H1 (cell line): ENCODE results near the gene DRAXIN. TPM values are rescaled to one million over a fixed set of nuclear protein-coding genes. Genes with fewer than 3 reads are reported as not detected.

Source experiments
- CTCF ChIA-PET: fragments of 300-600 bp; sonication (Branson Sonifier 250); formaldehyde crosslinking; loops from one replicate; lab custom pipeline; 2021; ENCODE audit not compliant: partially characterized antibody; lab: Charles Lee
- POLR2A ChIA-PET: fragments of 300-600 bp; sonication (Branson Sonifier 250); formaldehyde crosslinking; loops from one replicate; lab custom pipeline; 2021; ENCODE audit warnings: inconsistent platforms; ENCODE audit not compliant: partially characterized antibody; lab: Charles Lee
- DNase-seq, 2 experiments: peaks; one replicate each; pipeline versions ENCODE4 v3.0.0 to v3.0.0-alpha.2; 2010 to 2022; ENCODE audit warnings: low spot score in 2 of 2, low read depth in 1 of 2, mixed read lengths in 1 of 2
- FAIRE-seq: peaks from 2 replicates; lab custom pipeline; 2011; peaks lifted over from hg19 to GRCh38; lab: Jason Lieb, UNC
- H2AFZ ChIP-seq: 2 replicates; pipeline ENCODE4 v1.8.1; 2012; ENCODE audit warnings: low read length, inconsistent platforms
- H2AK5ac ChIP-seq: 2 replicates; pipeline ENCODE4 v1.6.1; 2013; ENCODE audit warnings: low read depth, low read length
- H2BK120ac ChIP-seq: replicated peaks from 2 replicates; pipeline ENCODE3; 2013; ENCODE audit warnings: low read depth, low read length, inconsistent platforms
- H2BK12ac ChIP-seq: 2 replicates; pipeline ENCODE4 v1.6.1; 2013; ENCODE audit warnings: low read depth, low read length
- H2BK15ac ChIP-seq: 2 replicates; pipeline ENCODE4 v1.6.1; 2013; ENCODE audit warnings: low read length
- H2BK20ac ChIP-seq: 2 replicates; pipeline ENCODE4 v1.6.1; 2013; ENCODE audit warnings: low read length
- H2BK5ac ChIP-seq: 2 replicates; pipeline ENCODE4 v1.6.1; 2013; ENCODE audit warnings: low read depth, low read length
- H3K14ac ChIP-seq: 2 replicates; pipeline ENCODE4 v1.6.1; 2013; ENCODE audit warnings: inconsistent platforms; ENCODE audit not compliant: insufficient read length
- H3K18ac ChIP-seq: 2 replicates; pipeline ENCODE4 v1.6.1; 2013; ENCODE audit warnings: low read length; ENCODE audit errors: extremely low read depth
- H3K23ac ChIP-seq: 2 replicates; pipeline ENCODE4 v1.6.1; 2013; ENCODE audit warnings: inconsistent platforms; ENCODE audit not compliant: insufficient read length
- H3K23me2 ChIP-seq: 2 replicates; pipeline ENCODE4 v1.6.1; 2013; ENCODE audit warnings: low read depth, low read length
- H3K27ac ChIP-seq: 2 replicates; pipeline ENCODE4 v1.6.1; 2011; ENCODE audit warnings: low read depth, low read length, inconsistent platforms
- H3K27me3 ChIP-seq, 4 experiments: replicated peaks in 1 of 4; 1 replicate in 1 of 4; 2 replicates in 3 of 4; pipeline versions ENCODE4 v1.6.1 to v1.8.1; 2011 to 2013; ENCODE audit warnings: low read length in 3 of 4, mild to moderate bottlenecking in 3 of 4, inconsistent platforms in 2 of 4, mixed read lengths in 2 of 4, moderate library complexity in 1 of 4; ENCODE audit not compliant: control insufficient read depth in 3 of 4, insufficient read depth in 3 of 4; ENCODE audit errors: extremely low read depth in 1 of 4
- H3K36me3 ChIP-seq, 4 experiments: 2 replicates each; pipeline versions ENCODE4 v1.6.1 to v1.8.1; 2011 to 2013; ENCODE audit warnings: mild to moderate bottlenecking in 4 of 4, low read length in 3 of 4, moderate library complexity in 2 of 4, control low read depth in 1 of 4, inconsistent platforms in 1 of 4; ENCODE audit not compliant: insufficient read depth in 4 of 4, control insufficient read depth in 2 of 4
- H3K4ac ChIP-seq: replicated peaks from 2 replicates; pipeline ENCODE3; 2013; ENCODE audit warnings: low read length, low read depth, mixed read lengths, inconsistent platforms; ENCODE audit not compliant: insufficient read length
- H3K4me1 ChIP-seq, 4 experiments: replicated peaks in 1 of 4; 1 replicate in 1 of 4; 2 replicates in 3 of 4; pipeline versions ENCODE4 v1.6.1 to v1.8.1; 2011 to 2013; ENCODE audit warnings: low read length in 3 of 4, inconsistent platforms in 2 of 4, mixed read lengths in 1 of 4; ENCODE audit not compliant: insufficient read depth in 4 of 4, control insufficient read depth in 3 of 4
- H3K4me2 ChIP-seq, 2 experiments: 2 replicates each; pipeline versions ENCODE4 v1.6.1 to v1.8.1; 2011 to 2013; ENCODE audit warnings: low read depth in 2 of 2, low read length in 2 of 2, control low read depth in 1 of 2, inconsistent platforms in 1 of 2, mild to moderate bottlenecking in 1 of 2; ENCODE audit not compliant: insufficient read depth in 1 of 2
- H3K4me3 ChIP-seq, 4 experiments: fragments of 200-600, 300-600 bp in 1 of 4; sonication (generic), shearing (Covaris generic), sonication (Bioruptor Twin) in 1 of 4; 2 replicates each; pipeline versions ENCODE4 v1.5.1 to v1.8.1; 2011 to 2016; ENCODE audit warnings: low read length in 4 of 4, low read depth in 3 of 4, control low read depth in 2 of 4, inconsistent platforms in 2 of 4, mild to moderate bottlenecking in 2 of 4, mixed read lengths in 1 of 4, moderate library complexity in 1 of 4; ENCODE audit not compliant: insufficient read depth in 2 of 4; ENCODE audit errors: extremely low read depth in 1 of 4
- H3K56ac ChIP-seq: replicated peaks from 2 replicates; pipeline ENCODE3; 2013; ENCODE audit warnings: low read depth, mild to moderate bottlenecking, mixed read lengths, low read length, inconsistent platforms; ENCODE audit not compliant: insufficient read length
- H3K79me1 ChIP-seq: 2 replicates; pipeline ENCODE4 v1.6.1; 2013; ENCODE audit warnings: low read depth, low read length, control low read depth
- H3K79me2 ChIP-seq, 2 experiments: 2 replicates each; pipeline versions ENCODE4 v1.6.1 to v1.8.1; 2012 to 2013; ENCODE audit warnings: low read length in 2 of 2, mild to moderate bottlenecking in 2 of 2, inconsistent platforms in 1 of 2; ENCODE audit not compliant: insufficient read depth in 2 of 2, control insufficient read depth in 1 of 2
- H3K9ac ChIP-seq, 4 experiments: replicated peaks in 1 of 4; 1 replicate in 1 of 4; 2 replicates in 3 of 4; pipeline versions ENCODE4 v1.6.1 to v1.8.1; 2011 to 2013; ENCODE audit warnings: low read depth in 3 of 4, low read length in 3 of 4, control low read depth in 2 of 4, mild to moderate bottlenecking in 2 of 4, moderate library complexity in 2 of 4, inconsistent platforms in 1 of 4; ENCODE audit errors: extremely low read depth in 1 of 4
- H3K9me3 ChIP-seq, 2 experiments: 2 replicates each; pipeline versions ENCODE4 v1.6.1 to v1.8.1; 2012 to 2013; ENCODE audit warnings: mild to moderate bottlenecking in 2 of 2, moderate library complexity in 2 of 2, control low read depth in 1 of 2, inconsistent platforms in 1 of 2, low read depth in 1 of 2, low read length in 1 of 2, mixed read lengths in 1 of 2; ENCODE audit not compliant: insufficient read depth in 2 of 2
- H4K20me1 ChIP-seq, 2 experiments: replicated peaks in 1 of 2; 2 replicates each; pipeline versions ENCODE3 to v1.8.1; 2011 to 2013; ENCODE audit warnings: inconsistent platforms in 2 of 2, low read length in 2 of 2, mild to moderate bottlenecking in 1 of 2; ENCODE audit not compliant: insufficient read depth in 2 of 2, control insufficient read depth in 1 of 2
- H4K5ac ChIP-seq: 2 replicates; pipeline ENCODE4 v1.6.1; 2013; ENCODE audit warnings: low read length, low read depth, mixed read lengths, inconsistent platforms; ENCODE audit not compliant: insufficient read length
- H4K8ac ChIP-seq: 2 replicates; pipeline ENCODE4 v1.8.0; 2013; ENCODE audit warnings: mild to moderate bottlenecking, moderate library complexity, low read length, inconsistent platforms; ENCODE audit not compliant: insufficient read depth; ENCODE audit errors: extremely low read depth
- H4K91ac ChIP-seq: replicated peaks from 2 replicates; pipeline ENCODE3; 2013; ENCODE audit warnings: low read length, mixed read lengths, inconsistent platforms; ENCODE audit not compliant: insufficient read length
- EGR1 ChIP-seq: IDR thresholded peaks from 2 replicates; pipeline ENCODE4 v1.6.1; 2011; ENCODE audit warnings: low read depth, low read length, borderline replicate concordance
- EZH2 ChIP-seq: fragments of 200-600 bp; sonication (generic); IDR thresholded peaks from 2 replicates; pipeline ENCODE4 v1.7.1; 2012; ENCODE audit warnings: low read depth, mild to moderate bottlenecking, moderate library complexity, low read length, inconsistent platforms; ENCODE audit not compliant: severe bottlenecking
- POLR2AphosphoS5 ChIP-seq: IDR thresholded peaks from 2 replicates; pipeline ENCODE4 v1.6.1; 2011; ENCODE audit warnings: low read depth, low read length
- WGBS, 2 experiments: shearing (Covaris generic) in 1 of 2; methylation state at CpG; one replicate each; pipeline versions ENCODE4 v1.1.6 to v1.1.7; 2013 to 2015; ENCODE audit warnings: low lambda C conversion rate in 2 of 2, mixed read lengths in 2 of 2, inconsistent platforms in 1 of 2, low coverage in 1 of 2, missing lambda C conversion rate in 1 of 2; ENCODE audit not compliant: insufficient replicate concordance in 2 of 2, insufficient coverage in 1 of 2, insufficient read length in 1 of 2; ENCODE audit errors: extremely low coverage in 1 of 2, missing lambda C conversion rate in 1 of 2; 5-methylcytosine and 5-hydroxymethylcytosine counted together
- polyA plus RNA-seq, 7 experiments: library from polyadenylated mRNA; depleted of rRNA in 3 of 7; stranded (reverse) in 5 of 7; unstranded in 2 of 7; fragments of >200 nt in 5 of 7; fragments of 200-250 nt in 2 of 7; gene quantifications; 1 replicate in 5 of 7; 2 replicates in 1 of 7; 4 replicates in 1 of 7; pipeline versions ENCODE4 v1.2.1 to v1.2.3, GENCODE V29; 2011 to 2013; ENCODE audit warnings: missing spikeins in 2 of 7, mixed read lengths in 2 of 7
- total RNA-seq: library from RNA; stranded (reverse); fragmentation: NEBNext Ultra II Directional; extraction: Animal tissue kit (Norgen Biotek cat#: 25700); gene quantifications from 2 replicates; pipeline ENCODE4 v1.2.1, GENCODE V29; 2021

Gene DRAXIN
- total and polyA plus RNA-seq, 2 of the 8 experiments (the other 6 are each of a cell fraction or from before 2014, with no cell fraction given) = 4.6 to 17.6 TPM

GRCh38 chr1:11673089-11673769 lies 18.3 kb upstream of the DRAXIN start:
- peaks cover 0 to 4% of the 10 kb centered on the region in 2 experiments; a peak in 2 of 4 replicates for H3K79me2 ChIP-seq
- no peak overlapping the region for H3K27ac ChIP-seq
- H3K4ac ChIP-seq = no peak overlapping the region
- H2BK20ac ChIP-seq = no peak overlapping the region
- no peak overlapping the region for H3K9ac ChIP-seq
- no peak overlapping the region for H3K23ac ChIP-seq
- H3K18ac ChIP-seq = no peak overlapping the region
- no peak overlapping the region for H2BK5ac ChIP-seq
- no peak overlapping the region for H2BK15ac ChIP-seq
- POLR2A ChIA-PET = interaction anchor here (1.2 to 32.0 kb wide), 12 partner anchors 0 to 115 kb away, joined by 3 to 1025 read pairs (median 7); partner anchors contain the start of genes DRAXIN, FBXO6 and MAD2L2
- no peaks in the 10 kb centered on the region; a peak in 2 of 7 replicates for H3K4me1 ChIP-seq
- H3K4me3 ChIP-seq = no peak overlapping the region
- H2AK5ac ChIP-seq = no peak overlapping the region
- H2BK120ac ChIP-seq = no peak overlapping the region
- no peak overlapping the region for H4K91ac ChIP-seq
- H4K20me1 ChIP-seq = peaks cover 23 to 42% of the 10 kb centered on the region in 2 experiments
- H4K8ac ChIP-seq = no peak overlapping the region
- no peak overlapping the region for H4K5ac ChIP-seq
- peaks cover 7% of the 10 kb centered on the region; the same call in 1 of the 2 replicates for H3K79me1 ChIP-seq
- no peak overlapping the region for H3K14ac ChIP-seq
- TF ChIP-seq EZH2 (no peak), POLR2AphosphoS5 (peak; percentile 48; the same call in 1 of the 2 replicates), EGR1 (no peak)
- no peak overlapping the region for H3K4me2 ChIP-seq
- CTCF ChIA-PET = interaction anchor here (0.6 to 21.6 kb wide), 11 partner anchors 9 to 192 kb away, joined by 3 to 266 read pairs (median 6); partner anchors contain the start of genes AGTRAP and FBXO6
- no peak for DNase-seq
- H3K9me3 ChIP-seq = no peaks in the 10 kb centered on the region
- no peak overlapping the region for H2BK12ac ChIP-seq
- peaks cover 39 to 86% (median 57%) of the 10 kb centered on the region in 4 experiments for H3K36me3 ChIP-seq
- H3K23me2 ChIP-seq = no peaks in the 10 kb centered on the region
- FAIRE-seq = no peak
- 93% methylated on average over 12 of the region's 14 CpGs; no CpG with 5 or more reads in 1 of the 2 experiments for WGBS, 2 experiments
- H3K27me3 ChIP-seq = no peaks in the 10 kb centered on the region
- no peak overlapping the region for H3K56ac ChIP-seq
- no peak overlapping the region for H2AFZ ChIP-seq
